Measurements from ENCODE around the gene TIMM29. TPM values are rescaled to one million over a fixed set of nuclear protein-coding genes. Genes with fewer than 3 reads are reported as not detected.

TIMM29 gene
- total and polyA plus RNA-seq, 9 of the 15 experiments (the other 6 are each of a cell fraction or from before 2014, with no cell fraction given): 2.4 to 29.4 (median 16.3) TPM

DNA sequence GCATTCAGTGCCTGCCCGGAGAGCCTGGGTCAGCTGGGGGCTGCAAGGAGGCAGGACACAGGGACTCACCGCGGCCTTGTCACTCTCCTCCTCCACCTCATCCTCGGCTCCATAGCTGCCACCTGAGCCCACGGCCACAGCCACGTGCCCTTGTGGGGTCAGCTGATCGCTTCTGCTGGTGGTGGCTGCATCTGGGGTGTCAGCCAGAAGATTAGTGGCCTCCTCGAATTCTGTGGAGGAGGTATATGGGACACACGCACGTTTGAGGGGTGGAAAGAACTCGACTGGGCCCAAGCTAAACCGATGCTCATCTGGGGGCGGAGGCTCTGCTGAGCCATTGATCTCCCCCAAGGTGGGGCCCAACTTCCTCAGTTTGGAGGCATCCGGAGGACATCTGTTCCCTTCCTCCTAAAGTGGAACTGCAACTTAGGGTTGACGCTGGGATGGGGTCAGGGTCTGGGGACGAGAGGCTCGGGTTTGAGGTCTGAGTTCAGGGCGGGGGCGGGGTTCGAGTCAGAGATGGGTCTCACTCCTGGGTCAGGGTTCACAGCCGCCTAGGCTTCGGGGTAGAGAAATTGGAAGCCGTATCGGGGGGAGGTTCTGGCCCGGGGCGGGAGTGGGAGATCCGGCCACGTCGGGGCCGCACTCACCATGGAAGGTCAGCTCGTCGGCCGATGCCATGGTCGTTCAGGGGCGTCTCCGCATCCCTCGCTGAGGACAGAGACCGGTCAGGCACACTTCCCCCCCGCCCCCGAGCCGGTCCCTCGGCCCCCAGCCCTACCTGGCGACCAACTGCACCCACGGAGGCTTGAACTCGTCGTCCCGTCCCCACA is 665 bp upstream of the TIMM29 start (continued):
- TF ChIP-seq NFXL1 (CRISPR knock-in tag; IDR thresholded peaks at IDR 0.05): no peak
- TF ChIP-seq JUND (IDR thresholded peaks at IDR 0.05; ENCODE audit: borderline replicate concordance, low read depth, low read length): no peak
- no peak for TF ChIP-seq JUND (tag; IDR thresholded peaks at IDR 0.05; ENCODE audit: borderline replicate concordance, low read depth, low read length)
- no peak for TF ChIP-seq ADNP (tag; IDR thresholded peaks at IDR 0.05)
- no peak for TF ChIP-seq HNRNPK (IDR thresholded peaks at IDR 0.05; ENCODE audit: low read depth, low read length, poor library complexity, severe bottlenecking)
- no peak for TF ChIP-seq ERF (CRISPR knock-in tag; IDR thresholded peaks at IDR 0.05)
- TF ChIP-seq NR2F6 (CRISPR knock-in tag; IDR thresholded peaks at IDR 0.05): no peak
- TF ChIP-seq ZFX (CRISPR knock-in tag; IDR thresholded peaks at IDR 0.05): 0 out of 2 replicates have a peak, but pooled peaks have one; percentile 13
- TF ChIP-seq, protein P1, sequence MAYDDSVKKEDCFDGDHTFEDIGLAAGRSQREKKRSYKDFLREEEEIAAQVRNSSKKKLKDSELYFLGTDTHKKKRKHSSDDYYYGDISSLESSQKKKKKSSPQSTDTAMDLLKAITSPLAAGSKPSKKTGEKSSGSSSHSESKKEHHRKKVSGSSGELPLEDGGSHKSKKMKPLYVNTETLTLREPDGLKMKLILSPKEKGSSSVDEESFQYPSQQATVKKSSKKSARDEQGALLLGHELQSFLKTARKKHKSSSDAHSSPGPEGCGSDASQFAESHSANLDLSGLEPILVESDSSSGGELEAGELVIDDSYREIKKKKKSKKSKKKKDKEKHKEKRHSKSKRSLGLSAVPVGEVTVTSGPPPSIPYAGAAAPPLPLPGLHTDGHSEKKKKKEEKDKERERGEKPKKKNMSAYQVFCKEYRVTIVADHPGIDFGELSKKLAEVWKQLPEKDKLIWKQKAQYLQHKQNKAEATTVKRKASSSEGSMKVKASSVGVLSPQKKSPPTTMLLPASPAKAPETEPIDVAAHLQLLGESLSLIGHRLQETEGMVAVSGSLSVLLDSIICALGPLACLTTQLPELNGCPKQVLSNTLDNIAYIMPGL (CRISPR knock-in tag; IDR thresholded peaks at IDR 0.05): no peak
- no peak for TF ChIP-seq SNRNP70 (optimal IDR thresholded peaks at IDR 0.05; ENCODE audit: low read depth, low read length)
- TF ChIP-seq ZNF512 (tag; IDR thresholded peaks at IDR 0.05): no peak
- no peak for TF ChIP-seq GATA2 (CRISPR knock-in tag; IDR thresholded peaks at IDR 0.05)
- no peak for TF ChIP-seq HDGF (IDR thresholded peaks at IDR 0.05)
- TF ChIP-seq, protein P2, sequence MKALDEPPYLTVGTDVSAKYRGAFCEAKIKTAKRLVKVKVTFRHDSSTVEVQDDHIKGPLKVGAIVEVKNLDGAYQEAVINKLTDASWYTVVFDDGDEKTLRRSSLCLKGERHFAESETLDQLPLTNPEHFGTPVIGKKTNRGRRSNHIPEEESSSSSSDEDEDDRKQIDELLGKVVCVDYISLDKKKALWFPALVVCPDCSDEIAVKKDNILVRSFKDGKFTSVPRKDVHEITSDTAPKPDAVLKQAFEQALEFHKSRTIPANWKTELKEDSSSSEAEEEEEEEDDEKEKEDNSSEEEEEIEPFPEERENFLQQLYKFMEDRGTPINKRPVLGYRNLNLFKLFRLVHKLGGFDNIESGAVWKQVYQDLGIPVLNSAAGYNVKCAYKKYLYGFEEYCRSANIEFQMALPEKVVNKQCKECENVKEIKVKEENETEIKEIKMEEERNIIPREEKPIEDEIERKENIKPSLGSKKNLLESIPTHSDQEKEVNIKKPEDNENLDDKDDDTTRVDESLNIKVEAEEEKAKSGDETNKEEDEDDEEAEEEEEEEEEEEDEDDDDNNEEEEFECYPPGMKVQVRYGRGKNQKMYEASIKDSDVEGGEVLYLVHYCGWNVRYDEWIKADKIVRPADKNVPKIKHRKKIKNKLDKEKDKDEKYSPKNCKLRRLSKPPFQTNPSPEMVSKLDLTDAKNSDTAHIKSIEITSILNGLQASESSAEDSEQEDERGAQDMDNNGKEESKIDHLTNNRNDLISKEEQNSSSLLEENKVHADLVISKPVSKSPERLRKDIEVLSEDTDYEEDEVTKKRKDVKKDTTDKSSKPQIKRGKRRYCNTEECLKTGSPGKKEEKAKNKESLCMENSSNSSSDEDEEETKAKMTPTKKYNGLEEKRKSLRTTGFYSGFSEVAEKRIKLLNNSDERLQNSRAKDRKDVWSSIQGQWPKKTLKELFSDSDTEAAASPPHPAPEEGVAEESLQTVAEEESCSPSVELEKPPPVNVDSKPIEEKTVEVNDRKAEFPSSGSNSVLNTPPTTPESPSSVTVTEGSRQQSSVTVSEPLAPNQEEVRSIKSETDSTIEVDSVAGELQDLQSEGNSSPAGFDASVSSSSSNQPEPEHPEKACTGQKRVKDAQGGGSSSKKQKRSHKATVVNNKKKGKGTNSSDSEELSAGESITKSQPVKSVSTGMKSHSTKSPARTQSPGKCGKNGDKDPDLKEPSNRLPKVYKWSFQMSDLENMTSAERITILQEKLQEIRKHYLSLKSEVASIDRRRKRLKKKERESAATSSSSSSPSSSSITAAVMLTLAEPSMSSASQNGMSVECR (CRISPR knock-in tag; IDR thresholded peaks at IDR 0.05): peak; percentile 28; the same call in 1 of the 2 replicates
- no peak for TF ChIP-seq RBM22 (IDR thresholded peaks at IDR 0.05; ENCODE audit: low read depth, low read length, poor library complexity, severe bottlenecking)
- no peak for TF ChIP-seq FOXK2 (conservative IDR thresholded peaks at IDR 0.05 in 1 of 2, IDR thresholded peaks at IDR 0.05 in 1 of 2; ENCODE audit: low read depth in 2 of 2)
- no peak; the same call in 1 of the 2 replicates for TF ChIP-seq CBFA2T2 (conservative IDR thresholded peaks at IDR 0.05)
- TF ChIP-seq NFE2 (IDR thresholded peaks at IDR 0.05; ENCODE audit: low read depth): no peak
- TF ChIP-seq FOXA1 (IDR thresholded peaks at IDR 0.05; ENCODE audit: borderline replicate concordance): no peak
- TF ChIP-seq TEAD4 (IDR thresholded peaks at IDR 0.05; ENCODE audit: low read length): no peak
- TF ChIP-seq TEAD4 (CRISPR knock-in tag; IDR thresholded peaks at IDR 0.05; ENCODE audit: borderline replicate concordance): no peak

Measured in K562 (cell line).